Measurements from ENCODE around the gene BNC2. TPM values are rescaled to one million over a fixed set of nuclear protein-coding genes. Genes with fewer than 3 reads are reported as not detected.

BNC2 gene
- total RNA-seq, 1 donor from 2014 or later: 2.4 TPM

GRCh38 chr9:16461851-16462250 lies 408.6 kb downstream of the BNC2 start:
- Histone ChIP-seq H3K36me3 (no peaks in the 10 kb centered on the region), H3F3A (ENCODE audit: low read depth) (peaks cover 16% of the 10 kb centered on the region), H3K4me3 (no peak overlapping the region), H3K4me2 (peak overlapping the region; percentile 28), H3K27me3 (no peaks in the 10 kb centered on the region), H3K9ac (no peak overlapping the region), H3K9me3 (ENCODE audit: low read depth) (no peaks in the 10 kb centered on the region), H3K4me1 (peaks cover 42% of the 10 kb centered on the region), H3K27ac (no peak overlapping the region), H3K79me2 (ENCODE audit: low read depth) (no peaks in the 10 kb centered on the region), H4K20me1 (ENCODE audit: low read depth) (no peaks in the 10 kb centered on the region), H2AFZ (replicated peaks) (peak overlapping the region; percentile 58)
- Mint-ChIP-seq H3K27ac (peak overlapping the region; percentile 18), H3K36me3 (peaks cover 3% of the 10 kb centered on the region), H3K27me3 (ENCODE audit: insufficient read depth, low read depth) (peaks cover 8% of the 10 kb centered on the region), H3K4me3 (no peak overlapping the region), H3K4me1 (peaks cover 47% of the 10 kb centered on the region), H3K9me3 (peaks cover 7% of the 10 kb centered on the region)
- no peak for TF ChIP-seq EZH2 (IDR thresholded peaks at IDR 0.05)
- TF ChIP-seq EZH2phosphoT487 (IDR thresholded peaks at IDR 0.05): no peak
- no peak for TF ChIP-seq CTCF (IDR thresholded peaks at IDR 0.05)
- no peak for DNase-seq (ENCODE audit: low spot score)

- Mint-ChIP-seq H3K4me3 (no peak overlapping the region), H3K36me3 (peaks cover 3% of the 10 kb centered on the region), H3K27me3 (ENCODE audit: insufficient read depth, low read depth) (peaks cover 8% of the 10 kb centered on the region), H3K9me3 (peaks cover 7% of the 10 kb centered on the region), H3K27ac (peak overlapping the region; percentile 6), H3K4me1 (peaks cover 47% of the 10 kb centered on the region)
- no peaks in the 10 kb centered on the region for H3K9me3 ChIP-seq (ENCODE audit: low read depth)
- no peaks in the 10 kb centered on the region for H3K27me3 ChIP-seq
- H2AFZ ChIP-seq (replicated peaks): peak overlapping the region; percentile 58
- peaks cover 16% of the 10 kb centered on the region for H3F3A ChIP-seq (ENCODE audit: low read depth)
- peaks cover 42% of the 10 kb centered on the region for H3K4me1 ChIP-seq
- no peak overlapping the region for H3K9ac ChIP-seq
- no peaks in the 10 kb centered on the region for H4K20me1 ChIP-seq (ENCODE audit: low read depth)
- no peak overlapping the region for H3K4me3 ChIP-seq
- H3K4me2 ChIP-seq: peak overlapping the region; percentile 28
- H3K79me2 ChIP-seq (ENCODE audit: low read depth): no peaks in the 10 kb centered on the region
- no peaks in the 10 kb centered on the region for H3K36me3 ChIP-seq
- peak; percentile 74 for DNase-seq (ENCODE audit: low spot score)
- TF ChIP-seq EZH2 (IDR thresholded peaks at IDR 0.05) (no peak), CTCF (IDR thresholded peaks at IDR 0.05) (no peak), EZH2phosphoT487 (IDR thresholded peaks at IDR 0.05) (no peak)
- no peak overlapping the region for H3K27ac ChIP-seq
Observed at GRCh38 chr9:16461137-16461840, 409.2 kb downstream of the BNC2 start.

- Histone ChIP-seq H3F3A (ENCODE audit: low read depth) (peaks cover 16% of the 10 kb centered on the region), H3K4me1 (peaks cover 42% of the 10 kb centered on the region), H3K79me2 (ENCODE audit: low read depth) (no peaks in the 10 kb centered on the region), H3K36me3 (no peaks in the 10 kb centered on the region), H2AFZ (replicated peaks) (no peak overlapping the region), H3K27me3 (no peaks in the 10 kb centered on the region), H3K4me2 (no peak overlapping the region), H3K9me3 (ENCODE audit: low read depth) (no peaks in the 10 kb centered on the region), H3K27ac (no peak overlapping the region), H4K20me1 (ENCODE audit: low read depth) (no peaks in the 10 kb centered on the region), H3K4me3 (no peak overlapping the region), H3K9ac (no peak overlapping the region)
- Mint-ChIP-seq H3K27ac (no peak overlapping the region), H3K4me3 (no peak overlapping the region), H3K4me1 (peaks cover 47% of the 10 kb centered on the region), H3K27me3 (ENCODE audit: insufficient read depth, low read depth) (peaks cover 8% of the 10 kb centered on the region), H3K9me3 (peaks cover 7% of the 10 kb centered on the region), H3K36me3 (peaks cover 3% of the 10 kb centered on the region)
- no peak for DNase-seq (ENCODE audit: low spot score)
- no peak for TF ChIP-seq EZH2phosphoT487 (IDR thresholded peaks at IDR 0.05)
- TF ChIP-seq EZH2 (IDR thresholded peaks at IDR 0.05): no peak
- no peak for TF ChIP-seq CTCF (IDR thresholded peaks at IDR 0.05)
Observed at GRCh38 chr9:16460696-16461095, 409.8 kb downstream of the BNC2 start.
